ENCODE measurements around the gene KRTAP9-4. TPM values are rescaled to one million over a fixed set of nuclear protein-coding genes. Genes with fewer than 3 reads are reported as not detected.
"Not testable (repeated sequence)": the region's sequence is repeated elsewhere in the genome, so short reads cannot be mapped to it uniquely, and the experiment has no call there.

The KRTAP9-4 gene
- total RNA-seq, 1 donor from 2014 or later, result not detected

DNA sequence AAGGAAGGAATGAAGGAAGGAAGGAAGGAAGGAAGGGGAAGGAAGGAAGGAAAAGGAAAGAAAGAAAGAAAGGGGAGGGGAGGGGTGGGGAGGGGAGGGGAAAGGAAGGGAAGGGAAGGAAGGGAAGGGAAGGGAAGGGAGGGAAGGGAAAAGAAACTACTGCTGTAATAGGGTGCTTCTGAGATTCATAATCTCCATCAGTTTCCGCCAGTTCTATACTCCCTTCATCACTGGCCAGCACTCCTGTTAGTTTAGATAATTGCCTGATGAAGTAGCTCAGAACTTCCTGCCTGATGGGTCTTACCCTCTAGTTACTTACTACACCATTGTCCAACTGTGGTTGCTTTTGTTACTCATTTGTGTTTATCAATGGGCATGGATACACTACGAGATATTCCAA is 13.7 kb downstream of the KRTAP9-4 start:
- intact Hi-C loops (cut with micrococcal nuclease), result no loop called here
- Mint-ChIP-seq H3K36me3 (ENCODE audit: low read depth) (no peaks in the 10 kb centered on the region), H3K4me1 (no peaks in the 10 kb centered on the region), H3K4me3 (no peak overlapping the region), H3K27me3 (peaks cover 38% of the 10 kb centered on the region), H3K9me3 (no peaks in the 10 kb centered on the region), H3K27ac (no peak overlapping the region)
- TF ChIP-seq, protein P1, sequence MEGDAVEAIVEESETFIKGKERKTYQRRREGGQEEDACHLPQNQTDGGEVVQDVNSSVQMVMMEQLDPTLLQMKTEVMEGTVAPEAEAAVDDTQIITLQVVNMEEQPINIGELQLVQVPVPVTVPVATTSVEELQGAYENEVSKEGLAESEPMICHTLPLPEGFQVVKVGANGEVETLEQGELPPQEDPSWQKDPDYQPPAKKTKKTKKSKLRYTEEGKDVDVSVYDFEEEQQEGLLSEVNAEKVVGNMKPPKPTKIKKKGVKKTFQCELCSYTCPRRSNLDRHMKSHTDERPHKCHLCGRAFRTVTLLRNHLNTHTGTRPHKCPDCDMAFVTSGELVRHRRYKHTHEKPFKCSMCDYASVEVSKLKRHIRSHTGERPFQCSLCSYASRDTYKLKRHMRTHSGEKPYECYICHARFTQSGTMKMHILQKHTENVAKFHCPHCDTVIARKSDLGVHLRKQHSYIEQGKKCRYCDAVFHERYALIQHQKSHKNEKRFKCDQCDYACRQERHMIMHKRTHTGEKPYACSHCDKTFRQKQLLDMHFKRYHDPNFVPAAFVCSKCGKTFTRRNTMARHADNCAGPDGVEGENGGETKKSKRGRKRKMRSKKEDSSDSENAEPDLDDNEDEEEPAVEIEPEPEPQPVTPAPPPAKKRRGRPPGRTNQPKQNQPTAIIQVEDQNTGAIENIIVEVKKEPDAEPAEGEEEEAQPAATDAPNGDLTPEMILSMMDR (IDR thresholded peaks at IDR 0.05), result no peak
- CTCF ChIA-PET, result no interaction called here
- no peak for DNase-seq
- POLR2A ChIA-PET, result no interaction called here
- no peak for ATAC-seq (ENCODE audit: low read depth)

DNA sequence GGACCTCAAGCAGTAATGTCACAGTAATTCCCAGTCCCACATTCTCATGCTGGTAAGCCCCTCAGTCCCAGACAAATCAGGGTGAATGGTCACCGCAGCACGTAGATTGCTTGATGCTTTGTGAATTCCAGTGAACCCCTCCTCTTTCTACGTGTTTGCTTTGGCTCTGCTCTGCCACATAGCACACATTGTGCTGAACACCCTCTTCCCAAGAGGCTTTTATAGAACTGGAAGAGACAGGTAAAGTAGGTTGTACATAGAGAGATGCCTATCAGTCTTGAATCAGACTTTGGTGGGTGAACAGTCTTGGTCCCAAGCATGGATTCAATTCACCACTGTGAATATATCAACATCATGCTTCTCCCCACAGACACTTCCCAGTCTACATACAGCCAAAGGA is 15.1 kb downstream of the KRTAP9-4 start:
- Mint-ChIP-seq H3K4me3 (no peak overlapping the region), H3K27me3 (peaks cover 28% of the 10 kb centered on the region), H3K9me3 (no peaks in the 10 kb centered on the region), H3K4me1 (no peaks in the 10 kb centered on the region), H3K36me3 (ENCODE audit: low read depth) (no peaks in the 10 kb centered on the region), H3K27ac (no peak overlapping the region)
- DNase-seq (no peak), ATAC-seq (ENCODE audit: low read depth) (no peak)
- POLR2A ChIA-PET, result no interaction called here
- TF ChIP-seq, protein P1 (IDR thresholded peaks at IDR 0.05), result no peak
- intact Hi-C loops (cut with micrococcal nuclease), result loop anchor here (1.0 kb wide), 1 partner anchor 12 kb away; no protein-coding TSS in a partner anchor
- CTCF ChIA-PET, result no interaction called here

DNA sequence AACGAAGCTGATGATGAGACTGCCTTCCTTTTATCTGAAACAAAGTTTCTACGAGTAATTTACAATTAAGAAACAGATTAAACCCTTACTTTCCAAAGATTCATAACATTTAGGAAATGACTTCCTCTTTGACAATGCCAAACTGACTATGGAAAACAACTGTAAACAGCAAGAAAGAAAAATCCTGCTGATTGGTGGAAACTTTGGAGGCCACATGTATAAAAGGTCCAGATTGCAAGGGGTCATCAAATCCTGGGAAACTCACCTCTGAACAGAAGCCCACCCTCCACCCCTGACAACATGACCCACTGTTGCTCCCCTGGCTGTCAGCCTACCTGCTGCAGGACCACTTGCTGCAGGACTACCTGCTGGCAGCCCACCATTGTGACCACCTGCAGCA is 15.6 kb downstream of the KRTAP9-4 start, which contains the start of gene KRTAP9-6:
Gene KRTAP9-6 (plus strand): TSS at position 301 of the 400 bp plus-strand sequence. CDS start 0 bp downstream, at position 301.
- CTCF ChIA-PET, result no interaction called here
- H3K27me3 Mint-ChIP-seq, result peaks cover 24% of the 10 kb centered on the region

DNA sequence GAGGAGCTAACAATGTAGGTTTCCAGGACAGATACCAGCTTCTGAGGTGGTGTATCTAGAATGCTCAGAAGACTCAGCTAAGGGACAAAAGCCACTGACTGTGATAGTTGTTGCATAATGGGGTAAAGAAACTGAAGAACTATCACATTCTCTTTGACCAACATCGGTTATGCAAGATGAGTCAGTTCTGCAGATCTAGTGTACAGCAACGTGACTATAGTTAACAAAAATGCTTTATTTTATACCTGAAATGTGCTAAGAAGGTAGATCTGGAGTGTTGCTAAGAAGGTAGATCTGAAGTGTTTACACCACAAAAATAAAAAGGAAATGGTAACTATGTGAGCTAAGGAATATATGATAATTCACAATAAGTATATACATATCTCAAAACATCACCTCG is 18.2 kb downstream of the KRTAP9-4 start:
- intact Hi-C loops (cut with micrococcal nuclease), result no loop called here
- ATAC-seq (ENCODE audit: low read depth), result no peak
- H3K9me3 Mint-ChIP-seq, result no peaks in the 10 kb centered on the region

More for the DNA sequence above, 15.6 kb downstream of the KRTAP9-4 start, which contains the start of gene KRTAP9-6:
- no peaks in the 10 kb centered on the region for H3K9me3 Mint-ChIP-seq
- POLR2A ChIA-PET, result no interaction called here
- DNase-seq (no peak), ATAC-seq (ENCODE audit: low read depth) (no peak)
- H3K4me3 Mint-ChIP-seq, result no peak within 1 kb of the TSS
- H3K4me1 Mint-ChIP-seq, result no peaks in the 10 kb centered on the region
- H3K36me3 Mint-ChIP-seq (ENCODE audit: low read depth), result no peaks in the 10 kb centered on the region
- intact Hi-C loops (cut with micrococcal nuclease), result no loop called here
- H3K27ac Mint-ChIP-seq, result no peak within 1 kb of the TSS
- TF ChIP-seq, protein P1 (IDR thresholded peaks at IDR 0.05), result no peak

DNA sequence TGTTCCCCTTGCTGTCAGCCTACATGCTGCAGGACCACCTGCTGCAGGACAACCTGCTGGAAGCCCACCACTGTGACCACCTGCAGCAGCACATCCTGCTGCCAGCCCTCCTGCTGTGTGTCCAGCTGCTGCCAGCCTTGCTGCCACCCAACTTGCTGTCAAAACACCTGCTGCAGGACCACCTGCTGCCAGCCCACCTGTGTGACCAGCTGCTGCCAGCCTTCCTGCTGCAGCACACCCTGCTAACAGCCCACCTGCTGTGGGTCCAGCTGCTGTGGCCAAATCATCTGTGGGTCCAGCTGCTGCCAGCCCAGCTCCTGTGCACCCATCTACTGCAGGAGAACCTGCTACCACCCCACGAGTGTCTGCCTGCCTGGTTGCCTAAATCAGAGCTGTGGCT is 21.8 kb downstream of the KRTAP9-4 start:
- H3K27ac Mint-ChIP-seq; ATAC-seq (ENCODE audit: low read depth); H3K36me3 Mint-ChIP-seq (ENCODE audit: low read depth); H3K9me3 Mint-ChIP-seq; CTCF ChIA-PET; DNase-seq; H3K4me3 Mint-ChIP-seq; POLR2A ChIA-PET; intact Hi-C loops (cut with micrococcal nuclease); H3K4me1 Mint-ChIP-seq: not testable (repeated sequence)
- H3K27me3 Mint-ChIP-seq, result peaks cover 23% of the 10 kb centered on the region

More for the DNA sequence above, 18.2 kb downstream of the KRTAP9-4 start:
- POLR2A ChIA-PET, result no interaction called here
- Mint-ChIP-seq H3K4me3 (no peak overlapping the region), H3K27ac (no peak overlapping the region), H3K27me3 (peaks cover 14% of the 10 kb centered on the region), H3K4me1 (no peaks in the 10 kb centered on the region), H3K36me3 (ENCODE audit: low read depth) (no peaks in the 10 kb centered on the region)
- TF ChIP-seq, protein P1 (IDR thresholded peaks at IDR 0.05), result no peak
- DNase-seq, result no peak
- CTCF ChIA-PET, result no interaction called here

DNA sequence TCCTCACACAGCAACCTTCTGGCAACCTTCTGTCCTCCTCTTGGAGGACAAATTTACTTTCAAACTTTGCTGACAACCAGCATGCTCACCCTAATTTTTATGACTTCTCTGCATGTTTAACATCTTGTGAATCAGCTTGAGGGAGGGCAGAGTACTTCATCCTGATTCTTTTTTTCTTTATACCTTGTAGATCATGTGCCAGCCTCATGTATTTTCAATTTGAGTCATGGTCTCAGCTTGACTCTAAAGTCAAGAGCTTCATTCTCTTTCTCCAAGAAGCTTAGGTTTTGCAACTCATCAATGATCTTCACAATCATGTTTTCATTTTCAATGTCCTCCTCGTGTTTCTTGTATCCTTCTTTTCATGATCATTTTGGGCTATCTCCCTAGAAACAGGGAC is 22.4 kb downstream of the KRTAP9-4 start:
- Mint-ChIP-seq H3K27me3 (peaks cover 28% of the 10 kb centered on the region), H3K4me1 (no peaks in the 10 kb centered on the region), H3K36me3 (ENCODE audit: low read depth) (no peaks in the 10 kb centered on the region), H3K9me3 (no peaks in the 10 kb centered on the region), H3K4me3 (no peak overlapping the region), H3K27ac (no peak overlapping the region)
- CTCF ChIA-PET, result no interaction called here
- ATAC-seq (ENCODE audit: low read depth) (no peak), DNase-seq (no peak)
- POLR2A ChIA-PET, result no interaction called here
- TF ChIP-seq, protein P1 (IDR thresholded peaks at IDR 0.05), result no peak
- intact Hi-C loops (cut with micrococcal nuclease), result no loop called here

DNA sequence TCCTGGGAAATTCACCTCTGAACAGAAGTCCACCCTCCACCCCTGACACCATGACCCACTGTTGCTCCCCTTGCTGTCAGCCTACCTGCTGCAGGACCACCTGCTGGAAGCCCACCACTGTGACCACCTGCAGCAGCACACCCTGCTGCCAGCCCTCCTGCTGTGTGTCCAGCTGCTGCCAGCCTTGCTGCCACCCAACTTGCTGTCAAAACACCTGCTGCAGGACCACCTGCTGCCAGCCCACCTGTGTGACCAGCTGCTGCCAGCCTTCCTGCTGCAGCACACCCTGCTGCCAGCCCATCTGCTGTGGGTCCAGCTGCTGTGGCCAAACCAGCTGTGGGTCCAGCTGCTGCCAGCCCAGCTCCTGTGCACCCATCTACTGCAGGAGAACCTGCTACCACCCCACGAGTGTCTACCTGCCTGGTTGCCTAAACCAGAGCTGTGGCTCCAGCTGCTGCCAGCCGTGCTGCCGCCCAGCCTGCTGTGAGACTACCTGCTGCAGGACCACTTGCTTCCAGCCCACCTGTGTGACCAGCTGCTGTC is 26.2 kb downstream of the KRTAP9-4 start, which contains the start of gene KRTAP9-7:
Gene KRTAP9-7 (plus strand): TSS at position 51 of the 543 bp plus-strand sequence. CDS start 0 bp downstream, at position 51.
- intact Hi-C loops (cut with micrococcal nuclease), result loop anchor here (1.0 kb wide), 1 partner anchor 11 kb away; no protein-coding TSS in a partner anchor
- H3K4me1 Mint-ChIP-seq; H3K9me3 Mint-ChIP-seq; DNase-seq; CTCF ChIA-PET; H3K4me3 Mint-ChIP-seq; POLR2A ChIA-PET; ATAC-seq (ENCODE audit: low read depth); H3K27ac Mint-ChIP-seq; H3K36me3 Mint-ChIP-seq (ENCODE audit: low read depth): not testable (repeated sequence)
- H3K27me3 Mint-ChIP-seq, result peaks cover 20% of the 10 kb centered on the region

Data from activated B cell treated with CpG ODN at 0.5 μM for 24 hours (primary cell).